Stimulated activated CD8-positive, alpha-beta memory T cell treated with anti-CD3 and anti-CD28 coated beads, Interleukin-15, amount 100 ng/mL, for 1 hour (primary cell): ENCODE measurements around the gene LASP1.

ENCODE experiments used
- DNase-seq: peaks from one replicate; pipeline ENCODE4 v3.0.0-alpha.2; 2020; ENCODE audit warnings: low read depth

LASP1 gene

DNA sequence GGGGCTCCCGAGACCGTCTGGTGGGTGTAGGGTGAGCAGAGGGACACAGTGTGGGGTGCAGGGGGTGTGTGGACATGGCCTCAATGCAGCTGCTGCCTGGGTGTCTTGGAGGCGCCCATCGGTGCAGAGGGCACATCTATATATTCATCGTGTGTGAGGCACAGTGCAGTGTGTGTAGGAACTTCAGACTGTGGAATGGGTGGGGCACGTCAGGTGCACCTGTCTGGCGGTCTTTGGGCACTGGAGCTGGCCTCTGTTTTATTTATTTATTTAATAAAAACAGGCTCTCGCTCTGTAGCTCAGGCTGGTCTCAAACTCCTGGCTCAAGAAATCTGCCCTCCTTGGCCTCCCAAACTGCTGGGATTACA is 16.8 kb downstream of the LASP1 start:
- no peak for DNase-seq

DNA sequence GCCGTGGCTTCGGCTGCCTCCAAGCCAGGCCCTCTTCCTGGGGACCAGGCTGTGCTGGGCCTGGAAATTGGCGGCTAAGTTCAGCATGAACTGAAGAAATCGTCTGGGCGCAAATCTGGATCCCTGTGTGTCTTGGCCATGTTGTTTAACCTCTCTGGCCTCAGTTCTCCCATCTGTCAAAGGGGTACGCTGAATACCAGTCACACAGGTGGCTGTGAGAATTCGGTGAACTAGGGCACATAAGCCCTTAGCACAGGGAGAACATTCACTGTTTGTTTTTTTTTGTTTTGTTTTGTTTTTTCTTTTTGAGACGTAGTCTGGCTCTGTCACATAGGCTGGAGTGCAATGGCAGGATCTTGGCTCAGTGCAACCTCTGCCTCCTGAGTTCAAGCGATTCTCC is 19.0 kb downstream of the LASP1 start:
- no peak for DNase-seq

DNA sequence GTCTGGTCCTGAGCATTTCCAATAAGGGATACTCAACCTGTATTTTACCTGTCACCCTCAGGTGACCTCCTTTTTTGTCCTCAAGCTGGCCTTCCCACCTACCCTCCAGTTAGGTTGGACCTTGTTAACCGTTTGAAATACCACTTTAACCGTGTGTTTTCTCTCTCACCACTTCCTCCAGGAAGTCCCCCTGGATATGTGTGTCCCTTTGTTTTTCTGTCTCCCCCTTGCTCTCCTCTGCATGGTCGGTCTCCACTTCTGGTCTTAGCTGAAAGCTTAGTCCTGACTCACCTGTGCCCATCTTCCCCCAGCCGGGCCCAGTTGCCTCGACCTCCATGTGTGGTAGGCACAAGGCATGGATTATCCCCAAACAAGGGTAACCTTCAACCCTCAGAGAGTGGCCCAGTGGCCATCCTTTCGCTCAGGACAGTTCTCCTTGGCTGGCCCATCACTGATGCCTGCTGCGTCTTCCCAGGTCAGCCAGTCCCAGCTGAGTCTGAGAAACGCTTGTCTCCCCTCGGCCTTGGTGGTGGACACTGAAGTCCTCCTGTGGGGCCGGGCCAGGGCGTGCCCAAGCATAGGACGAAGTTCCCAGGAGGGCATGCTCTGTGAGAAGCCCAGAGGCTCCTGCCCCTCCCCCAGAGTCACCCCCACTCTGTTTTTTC is 20.0 kb downstream of the LASP1 start:
- DNase-seq, result no peak

DNA sequence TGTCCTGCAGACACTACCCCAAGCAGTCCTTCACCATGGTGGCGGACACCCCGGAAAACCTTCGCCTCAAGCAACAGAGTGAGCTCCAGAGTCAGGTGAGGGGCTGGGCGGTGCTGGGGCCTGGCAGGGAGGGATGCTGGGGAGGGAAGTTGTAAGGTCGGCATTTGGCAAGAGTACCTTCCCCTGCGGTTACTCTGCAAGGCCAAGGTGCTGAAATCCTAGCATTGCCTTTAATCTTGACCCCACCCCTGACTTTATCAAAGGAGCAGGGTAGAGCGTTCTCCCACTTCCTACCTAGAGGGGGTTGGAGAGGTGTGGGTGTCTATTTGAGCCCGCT is 20.5 kb downstream of the LASP1 start:
- DNase-seq, result no peak

DNA sequence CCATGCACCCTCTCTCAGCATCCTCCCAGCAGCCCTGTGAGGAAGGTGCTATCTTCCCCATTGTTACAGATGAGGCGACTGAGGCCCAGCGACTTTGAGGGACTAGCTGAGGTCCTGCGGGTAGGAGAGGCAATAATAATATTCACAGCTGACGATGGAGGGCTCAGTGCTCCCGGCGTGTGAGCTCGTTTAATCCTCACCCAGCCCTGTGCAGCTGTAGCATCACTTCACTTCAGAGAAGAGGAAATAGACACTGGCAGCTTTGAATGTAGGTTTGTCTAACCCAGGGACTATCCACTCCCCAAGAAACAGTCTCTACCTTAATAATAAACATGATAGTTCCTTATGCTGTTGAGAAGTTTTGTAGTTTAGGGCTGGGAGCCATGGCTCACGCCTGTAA is 21.6 kb downstream of the LASP1 start:
- no peak for DNase-seq

DNA sequence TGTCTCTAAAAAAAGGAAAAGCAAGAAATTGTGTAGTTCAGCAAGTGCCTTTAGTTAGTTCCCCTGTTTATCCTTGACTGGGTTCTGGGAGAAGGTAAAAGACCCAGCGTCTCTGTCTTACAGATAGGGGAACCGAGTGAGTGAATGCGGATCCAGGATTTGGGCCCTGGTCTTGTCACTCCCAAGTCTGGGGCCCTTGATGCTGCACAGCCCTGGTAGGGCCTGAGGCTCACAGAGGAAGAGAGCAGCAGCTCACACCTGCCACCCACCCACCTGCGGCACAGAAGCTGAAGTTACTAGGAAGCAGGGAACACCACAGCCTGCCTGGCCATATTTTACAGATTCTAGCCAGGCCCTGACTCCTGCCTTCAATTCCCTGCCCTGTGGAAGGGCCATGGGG is 22.2 kb downstream of the LASP1 start:
- DNase-seq, result no peak

- DNase-seq, result no peak
Observed at GRCh38 chr17:38892620-38893019, 22.8 kb downstream of the LASP1 start.

GRCh38 chr17:38893113-38893512 is 23.3 kb downstream of the LASP1 start:
- no peak for DNase-seq

- DNase-seq, result no peak
Observed at GRCh38 chr17:38893607-38894006, 23.7 kb downstream of the LASP1 start.

DNA sequence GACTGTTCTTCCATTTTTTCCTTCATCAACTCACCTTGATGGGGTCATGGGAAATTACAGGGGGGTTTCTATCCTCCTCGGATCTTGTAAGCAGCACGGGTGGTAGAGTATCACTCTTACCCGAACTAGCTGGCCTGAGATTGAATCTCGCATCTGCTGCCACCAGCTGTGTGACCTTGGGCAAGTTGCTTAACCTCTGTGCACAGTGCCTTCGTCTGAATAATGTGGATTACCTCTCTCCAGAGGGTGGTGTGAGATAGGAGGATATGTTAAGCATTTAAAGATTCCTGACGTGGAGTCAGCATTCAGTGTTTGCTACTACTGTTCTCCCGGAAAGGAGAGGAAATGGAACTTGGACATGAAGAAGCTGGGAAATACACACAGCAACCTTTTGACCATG is 24.4 kb downstream of the LASP1 start:
- no peak for DNase-seq

GRCh38 chr17:38896346-38896954 is 26.6 kb downstream of the LASP1 start:
- no peak for DNase-seq

GRCh38 chr17:38897176-38897575 is 27.3 kb downstream of the LASP1 start:
- no peak for DNase-seq

DNA sequence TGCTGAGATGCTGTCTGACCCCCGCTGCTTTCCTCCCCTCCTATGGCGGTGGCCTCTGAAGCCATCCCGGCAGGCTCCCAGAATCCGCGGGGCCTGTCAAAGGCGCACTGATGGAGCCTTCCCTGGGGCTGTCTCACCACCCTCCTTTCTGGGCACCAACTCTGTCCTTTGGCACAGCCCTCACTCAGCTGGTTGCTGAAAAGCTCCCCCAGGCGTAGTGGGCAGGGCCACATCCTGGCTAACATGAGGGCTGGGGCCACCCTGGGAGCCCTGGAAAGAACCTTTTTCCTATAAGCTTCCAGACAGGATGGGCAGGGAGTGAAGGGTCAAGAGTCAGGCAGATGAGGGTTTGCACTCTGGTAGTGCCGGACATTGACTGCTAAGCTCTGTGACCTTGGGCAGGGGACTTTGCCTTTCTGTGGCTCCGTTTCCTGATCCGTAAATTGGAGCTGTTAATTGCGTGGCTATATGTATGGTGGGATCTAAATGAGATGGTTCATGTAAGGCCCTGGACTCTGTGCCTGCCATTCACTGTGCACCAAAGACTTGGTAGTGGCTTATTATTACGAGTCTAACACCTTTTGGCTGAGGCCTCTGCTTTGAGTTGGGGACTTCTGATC is 27.9 kb downstream of the LASP1 start:
- DNase-seq, result no peak

GRCh38 chr17:38898291-38898679 is 28.4 kb downstream of the LASP1 start:
- DNase-seq, result no peak

DNA sequence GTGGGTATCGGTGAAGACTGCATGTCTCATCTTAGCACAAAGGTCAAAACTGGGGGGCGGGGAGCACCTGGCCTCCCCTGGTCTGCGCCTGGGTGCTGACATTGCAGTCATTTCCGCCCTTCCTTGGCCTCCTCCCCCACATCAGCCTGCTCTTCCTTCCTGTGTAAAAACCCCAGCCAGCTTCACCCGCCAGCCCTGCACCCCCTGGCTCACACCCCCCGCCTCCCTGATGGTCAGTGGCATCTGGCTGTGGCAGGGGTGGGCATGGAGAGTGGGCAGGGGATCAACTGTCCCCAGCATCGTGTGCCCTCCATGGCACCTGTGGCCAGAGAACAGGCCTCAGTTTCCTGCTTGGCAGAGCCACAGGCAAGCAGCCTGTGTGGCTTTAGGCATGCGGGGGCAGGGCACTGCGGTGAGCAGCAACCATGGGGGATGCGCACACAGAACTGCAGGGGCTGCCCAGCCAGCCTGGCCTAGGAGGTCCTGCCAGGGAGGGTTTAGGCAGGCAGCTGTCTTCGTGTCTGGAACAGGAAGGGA is 29.0 kb downstream of the LASP1 start:
- peak; percentile 67 for DNase-seq

- DNase-seq, result no peak
Observed at GRCh38 chr17:38899421-38899820, 29.6 kb downstream of the LASP1 start.

- DNase-seq, result no peak
Observed at GRCh38 chr17:38900978-38901656, 31.3 kb downstream of the LASP1 start.

- DNase-seq, result no peak
Observed at GRCh38 chr17:38903404-38903803, 33.5 kb downstream of the LASP1 start.

- no peak for DNase-seq
Observed at GRCh38 chr17:38904892-38905291, 35.0 kb downstream of the LASP1 start.

DNA sequence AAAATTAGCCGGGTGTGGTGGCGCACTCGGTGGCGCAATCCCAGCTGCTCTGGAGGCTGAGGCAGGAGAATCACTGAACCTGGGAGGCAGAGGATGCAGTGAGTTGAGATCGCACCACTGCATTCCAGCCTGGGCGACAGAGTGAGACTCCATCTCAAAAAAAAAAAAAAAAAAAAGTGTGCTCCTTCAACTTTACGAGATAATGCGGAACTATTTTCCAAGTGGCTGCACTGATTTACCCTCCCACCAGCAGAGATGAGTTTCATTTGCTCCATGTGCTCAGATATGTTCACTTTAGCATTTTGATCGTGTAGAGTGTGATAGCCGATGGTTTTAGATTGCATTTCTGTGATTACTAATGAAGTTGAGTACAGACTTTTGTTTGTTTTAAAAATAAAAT is 35.5 kb downstream of the LASP1 start:
- DNase-seq, result no peak

- no peak for DNase-seq
Observed at GRCh38 chr17:38906460-38907228, 36.8 kb downstream of the LASP1 start.

- DNase-seq, result no peak
Observed at GRCh38 chr17:38907930-38908675, 38.2 kb downstream of the LASP1 start.
